ENCODE measurements around the gene SRSF3.
A peak's percentile ranks its signal among the peaks of the same experiment; 100 is the strongest.

DNA sequence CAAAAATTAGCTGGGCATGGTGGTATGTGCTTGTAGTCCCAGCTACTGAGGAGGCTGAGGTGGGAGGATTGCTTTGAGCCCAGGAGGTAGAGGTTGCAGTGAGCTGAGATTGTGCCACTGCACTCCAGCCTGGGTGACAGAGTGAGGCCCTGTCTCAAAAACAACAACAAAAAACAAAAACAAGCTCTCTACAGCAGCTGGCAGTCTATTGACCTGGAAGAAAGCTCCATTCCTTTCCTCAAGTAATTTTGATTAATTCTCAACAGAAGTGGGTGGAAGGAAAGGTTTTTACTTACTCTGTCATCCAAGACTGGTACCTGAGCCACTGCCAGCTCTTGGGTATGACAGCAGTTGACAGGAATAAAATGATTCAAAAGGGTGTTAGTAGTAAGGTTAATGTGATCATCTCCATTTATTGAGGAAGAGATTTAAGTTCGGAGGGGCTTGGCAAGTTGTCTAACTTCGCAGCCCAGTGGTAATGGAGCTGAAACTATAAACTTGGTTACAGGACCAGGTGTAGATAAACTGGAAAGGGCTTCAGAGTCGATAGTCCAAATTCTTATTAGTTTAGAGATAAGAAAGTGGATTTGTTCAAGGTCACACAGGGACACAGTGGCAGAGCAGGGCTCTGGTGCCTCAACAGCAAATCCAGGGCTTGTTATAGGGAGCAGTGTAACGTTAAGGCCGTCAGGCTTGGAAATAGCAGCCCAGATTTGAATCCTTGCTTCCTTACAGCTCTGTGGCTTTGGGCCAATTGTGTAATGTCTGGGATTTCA is 14.8 kb downstream of the SRSF3 start:
- TF ChIP-seq, protein P1, sequence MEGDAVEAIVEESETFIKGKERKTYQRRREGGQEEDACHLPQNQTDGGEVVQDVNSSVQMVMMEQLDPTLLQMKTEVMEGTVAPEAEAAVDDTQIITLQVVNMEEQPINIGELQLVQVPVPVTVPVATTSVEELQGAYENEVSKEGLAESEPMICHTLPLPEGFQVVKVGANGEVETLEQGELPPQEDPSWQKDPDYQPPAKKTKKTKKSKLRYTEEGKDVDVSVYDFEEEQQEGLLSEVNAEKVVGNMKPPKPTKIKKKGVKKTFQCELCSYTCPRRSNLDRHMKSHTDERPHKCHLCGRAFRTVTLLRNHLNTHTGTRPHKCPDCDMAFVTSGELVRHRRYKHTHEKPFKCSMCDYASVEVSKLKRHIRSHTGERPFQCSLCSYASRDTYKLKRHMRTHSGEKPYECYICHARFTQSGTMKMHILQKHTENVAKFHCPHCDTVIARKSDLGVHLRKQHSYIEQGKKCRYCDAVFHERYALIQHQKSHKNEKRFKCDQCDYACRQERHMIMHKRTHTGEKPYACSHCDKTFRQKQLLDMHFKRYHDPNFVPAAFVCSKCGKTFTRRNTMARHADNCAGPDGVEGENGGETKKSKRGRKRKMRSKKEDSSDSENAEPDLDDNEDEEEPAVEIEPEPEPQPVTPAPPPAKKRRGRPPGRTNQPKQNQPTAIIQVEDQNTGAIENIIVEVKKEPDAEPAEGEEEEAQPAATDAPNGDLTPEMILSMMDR (IDR thresholded peaks at IDR 0.05): no peak
- TF ChIP-seq POLR2A (IDR thresholded peaks at IDR 0.05) (no peak), EP300 (IDR thresholded peaks at IDR 0.05) (no peak), POLR2AphosphoS5 (IDR thresholded peaks at IDR 0.05) (peak; percentile 20)

All from gastroesophageal sphincter (tissue), 3 donors.